GM21529 (cell line): ENCODE results near the gene CARS1.

Experiments
- ATAC-seq: cut with Tn5 transposase; IDR thresholded peaks from one replicate; pipeline ENCODE4 v1.9.1; 2021; ENCODE audit not compliant: unreplicated experiment

Gene CARS1

DNA sequence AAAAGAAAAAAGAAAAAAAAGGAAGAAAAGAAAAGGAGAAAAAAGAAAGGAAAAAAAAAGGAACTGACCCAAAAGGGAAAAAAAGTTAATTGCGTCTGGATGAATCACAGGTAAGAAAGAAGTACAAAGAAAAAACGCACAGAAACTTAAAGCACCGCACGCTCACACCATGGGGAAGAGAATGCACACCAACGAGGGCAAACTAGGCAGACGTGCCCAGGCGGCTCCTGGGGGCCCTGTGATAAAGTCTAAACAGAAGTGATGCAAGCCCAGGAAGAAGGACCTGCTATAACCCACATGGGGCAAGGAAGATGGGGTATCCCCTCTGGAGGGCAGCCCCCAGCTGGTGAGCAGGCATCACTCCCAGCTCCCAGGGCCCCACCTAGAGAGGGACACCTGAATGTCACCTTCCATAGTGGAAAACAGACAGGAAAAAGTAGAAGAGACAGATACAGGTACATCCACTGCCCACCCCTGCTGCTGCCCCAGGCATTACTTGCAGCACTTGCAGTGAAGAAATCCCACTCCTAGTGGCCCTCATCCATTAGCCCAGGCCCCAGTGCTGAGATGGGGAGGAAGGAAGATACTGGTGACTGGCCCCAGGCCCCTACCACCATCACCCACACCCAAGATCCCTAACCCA is 94.0 kb downstream of the CARS1 start:
- no peak for ATAC-seq

DNA sequence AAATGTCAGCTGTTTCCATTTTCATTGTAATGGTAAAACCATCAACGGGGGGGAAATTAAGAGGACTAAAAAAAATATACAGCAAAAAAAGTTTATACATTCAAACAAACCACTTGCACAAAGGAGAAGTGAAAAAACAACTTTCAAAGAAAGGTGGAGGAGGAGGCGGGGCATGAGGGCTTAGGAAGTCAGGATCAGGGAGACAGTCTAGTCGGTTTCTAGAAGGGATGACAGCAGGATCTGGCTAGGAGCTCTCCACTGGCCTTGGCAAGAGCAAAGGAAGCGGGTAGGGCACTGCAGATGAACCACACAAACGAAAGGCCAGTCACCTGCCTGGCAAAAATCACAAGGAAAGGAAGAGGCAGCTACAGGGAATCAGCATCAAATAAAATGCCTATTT is 96.1 kb downstream of the CARS1 start:
- no peak for ATAC-seq

DNA sequence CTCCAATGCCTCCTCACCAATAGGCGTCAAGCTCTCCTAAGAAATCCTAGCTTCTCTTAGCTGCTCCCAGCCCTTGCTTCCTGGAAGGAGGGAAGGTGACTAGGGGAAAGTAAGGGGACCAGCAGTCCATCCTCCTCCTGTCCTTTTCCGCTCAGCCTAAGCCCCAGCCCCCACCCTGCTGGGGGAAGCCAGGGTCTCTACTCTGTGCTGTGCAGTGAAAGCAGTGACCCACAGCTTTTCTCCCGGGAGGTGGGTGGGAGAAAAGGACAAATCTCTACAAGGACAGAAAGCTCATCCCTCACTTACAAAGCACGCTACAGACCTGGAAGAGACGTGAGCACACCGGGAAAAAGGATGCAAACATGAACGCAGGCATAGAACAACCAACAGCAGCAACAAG is 97.1 kb downstream of the CARS1 start:
- no peak for ATAC-seq

DNA sequence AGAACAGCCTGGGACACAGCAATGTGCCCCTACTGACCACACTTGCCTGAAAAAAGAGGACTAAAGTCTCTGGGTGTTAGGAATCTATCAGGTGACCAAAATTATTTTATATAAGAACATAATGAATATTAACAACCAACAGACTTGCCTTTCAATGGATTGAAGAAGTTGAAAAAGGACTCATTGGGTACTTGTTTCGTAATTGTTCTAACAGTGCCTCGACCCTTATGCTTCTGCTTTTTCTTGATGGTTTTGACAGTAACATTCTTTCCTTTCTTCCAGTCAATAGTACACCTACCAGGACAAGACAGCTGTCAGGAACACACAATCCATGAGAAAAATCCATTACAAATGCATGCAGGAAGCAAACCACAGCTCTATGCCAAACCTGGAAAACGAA is 99.0 kb downstream of the CARS1 start:
- no peak for ATAC-seq

DNA sequence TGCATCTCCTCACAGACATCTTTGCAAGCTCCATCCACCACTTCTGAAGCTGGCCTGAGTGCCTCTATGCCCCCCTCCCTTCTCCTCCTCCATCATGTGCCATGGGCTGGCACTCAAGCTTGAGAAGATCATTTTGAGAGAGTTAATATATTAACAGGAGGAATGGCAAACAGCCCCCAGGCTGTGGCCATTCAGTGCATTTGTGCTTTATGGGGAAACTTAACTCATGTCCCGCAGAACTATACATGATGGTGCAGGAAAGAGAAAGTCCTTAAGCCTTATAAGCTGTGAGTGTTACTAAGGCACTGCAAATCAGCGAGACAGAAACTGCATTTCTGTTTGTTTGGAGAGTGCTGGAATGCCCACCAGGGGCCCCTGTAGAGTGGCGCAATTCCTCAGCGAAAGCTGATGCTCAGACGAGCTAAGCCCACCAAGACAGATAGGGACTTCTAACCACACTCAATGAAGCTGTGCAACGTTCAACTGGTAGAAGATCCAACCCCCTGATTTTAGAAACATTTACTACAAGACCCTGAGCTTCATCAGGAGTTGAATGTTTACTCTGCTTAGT is 101.2 kb downstream of the CARS1 start:
- ATAC-seq, result no peak

DNA sequence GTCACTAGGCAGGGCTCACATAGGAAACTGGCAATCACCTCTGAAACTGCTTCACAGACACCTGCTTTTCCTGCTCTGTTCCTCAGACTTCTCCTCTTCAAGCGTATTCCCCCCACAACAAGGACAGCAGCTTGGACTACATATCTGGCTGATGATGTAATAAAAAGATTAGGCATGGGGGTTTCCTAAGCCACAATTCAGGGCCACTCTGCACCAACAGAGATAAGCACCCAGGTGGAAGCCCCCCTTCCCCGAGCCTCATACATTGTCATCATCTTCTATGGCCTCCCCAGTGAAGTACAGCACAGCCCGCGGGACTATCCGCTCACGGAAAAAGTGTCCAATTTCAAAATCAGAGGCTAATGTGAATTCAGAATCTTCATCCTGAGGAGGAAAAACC is 103.0 kb downstream of the CARS1 start:
- no peak for ATAC-seq

DNA sequence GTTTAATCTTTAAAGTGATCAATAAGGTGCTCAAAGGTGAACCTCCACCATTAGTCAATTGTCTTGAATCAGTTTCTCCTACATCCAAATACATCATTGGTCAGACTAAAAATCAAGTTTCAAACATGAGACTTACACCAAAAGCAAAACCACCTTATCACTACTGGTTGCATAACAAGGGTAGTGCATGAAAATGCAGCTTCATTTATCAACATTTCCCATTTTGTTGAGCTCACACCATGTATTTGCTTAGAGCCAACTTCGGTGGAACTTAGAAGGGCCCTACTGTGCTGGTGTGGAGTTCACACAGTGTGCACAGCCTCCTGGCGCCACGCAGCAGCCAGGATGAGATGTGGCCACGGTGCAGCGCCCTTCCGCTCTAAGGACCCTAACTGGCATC is 104.9 kb downstream of the CARS1 start:
- no peak for ATAC-seq

DNA sequence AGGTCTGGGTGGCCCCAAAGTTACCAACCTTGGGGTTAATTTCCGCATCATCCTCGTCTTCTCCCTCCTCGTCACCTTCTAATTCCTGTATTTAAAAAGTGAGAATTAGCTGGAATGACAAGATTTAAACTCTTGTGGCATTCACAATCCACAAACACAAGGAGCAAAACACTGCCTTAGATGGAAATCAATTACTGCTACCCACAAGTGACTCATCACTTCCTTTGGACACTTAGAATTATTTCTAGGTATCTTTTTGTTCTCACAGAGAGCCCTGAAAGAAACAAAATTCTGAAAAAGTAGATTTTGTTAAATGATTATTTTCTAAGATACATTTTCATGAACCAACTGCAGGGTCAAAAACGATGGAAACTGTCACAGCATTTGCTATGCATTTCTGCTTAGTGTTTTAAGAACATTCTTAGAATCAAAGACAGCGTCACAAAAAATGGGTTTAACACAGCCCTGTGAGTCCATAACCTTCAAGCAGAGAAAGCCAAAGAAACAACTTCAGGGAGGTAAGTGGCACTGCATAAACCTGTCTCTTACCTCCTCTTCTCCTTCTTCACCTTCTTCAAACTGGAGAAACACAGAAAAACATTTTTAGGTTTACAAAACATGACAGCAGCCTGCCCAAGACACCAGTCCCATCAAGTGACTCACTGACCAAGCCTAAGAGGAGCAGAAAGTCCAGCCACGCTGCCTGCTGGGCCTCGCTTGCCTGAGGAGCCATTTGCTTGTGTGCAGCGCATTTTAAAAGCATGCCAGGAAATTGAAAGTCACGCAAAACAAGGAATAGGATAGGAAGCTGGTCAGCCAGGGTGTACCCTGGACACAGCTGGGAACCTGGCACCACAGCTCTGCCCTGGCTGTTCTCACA is 105.8 kb downstream of the CARS1 start:
- no peak for ATAC-seq
